ENCODE measurements around the gene CLVS2.

DNA sequence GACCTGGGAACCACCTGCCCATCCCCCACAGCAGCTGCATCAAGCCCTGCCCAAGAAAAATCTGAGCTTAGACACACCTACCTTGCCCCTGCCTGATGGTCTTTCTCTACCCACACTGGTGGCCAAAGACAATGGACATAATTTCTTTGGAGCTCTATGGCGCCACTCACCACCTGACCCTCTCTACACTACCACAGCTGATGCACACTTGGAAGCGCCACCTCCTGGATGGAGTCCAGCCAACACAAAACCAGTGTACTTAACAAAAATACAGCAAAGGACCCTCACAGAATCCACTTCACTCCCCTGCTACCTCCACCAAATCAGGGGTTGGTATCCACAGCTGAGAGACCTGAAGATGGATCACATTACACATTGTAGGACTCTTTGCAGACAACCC lies 39.7 kb upstream of the CLVS2 start:
- TF ChIP-seq POLR2A (IDR thresholded peaks at IDR 0.05; ENCODE audit: low read length) = no peak
- no peak for TF ChIP-seq CTCF (IDR thresholded peaks at IDR 0.05)
- TF ChIP-seq JUNB (IDR thresholded peaks at IDR 0.05) = no peak
- TF ChIP-seq MYC (IDR thresholded peaks at IDR 0.05; ENCODE audit: borderline replicate concordance, low read length) = no peak
- no peak for TF ChIP-seq PBX3 (IDR thresholded peaks at IDR 0.05)
- no peak for TF ChIP-seq HMGXB4 (CRISPR knock-in tag; IDR thresholded peaks at IDR 0.05; ENCODE audit: borderline replicate concordance)
- TF ChIP-seq USF2 (IDR thresholded peaks at IDR 0.05) = no peak
- no peak for TF ChIP-seq HDAC2 (IDR thresholded peaks at IDR 0.05)
- TF ChIP-seq, protein P1, sequence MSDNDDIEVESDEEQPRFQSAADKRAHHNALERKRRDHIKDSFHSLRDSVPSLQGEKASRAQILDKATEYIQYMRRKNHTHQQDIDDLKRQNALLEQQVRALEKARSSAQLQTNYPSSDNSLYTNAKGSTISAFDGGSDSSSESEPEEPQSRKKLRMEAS (IDR thresholded peaks at IDR 0.05) = no peak

All from A549 (cell line).